GM19043 (cell line): Measurements from ENCODE around the gene EDDM3A.
A peak's percentile ranks its signal among the peaks of the same experiment; 100 is the strongest.

ENCODE experiments used
- ATAC-seq: cut with Tn5 transposase; IDR thresholded peaks from one replicate; pipeline ENCODE4 v1.9.1; 2021; ENCODE audit warnings: low read depth; ENCODE audit not compliant: unreplicated experiment

Gene EDDM3A

DNA sequence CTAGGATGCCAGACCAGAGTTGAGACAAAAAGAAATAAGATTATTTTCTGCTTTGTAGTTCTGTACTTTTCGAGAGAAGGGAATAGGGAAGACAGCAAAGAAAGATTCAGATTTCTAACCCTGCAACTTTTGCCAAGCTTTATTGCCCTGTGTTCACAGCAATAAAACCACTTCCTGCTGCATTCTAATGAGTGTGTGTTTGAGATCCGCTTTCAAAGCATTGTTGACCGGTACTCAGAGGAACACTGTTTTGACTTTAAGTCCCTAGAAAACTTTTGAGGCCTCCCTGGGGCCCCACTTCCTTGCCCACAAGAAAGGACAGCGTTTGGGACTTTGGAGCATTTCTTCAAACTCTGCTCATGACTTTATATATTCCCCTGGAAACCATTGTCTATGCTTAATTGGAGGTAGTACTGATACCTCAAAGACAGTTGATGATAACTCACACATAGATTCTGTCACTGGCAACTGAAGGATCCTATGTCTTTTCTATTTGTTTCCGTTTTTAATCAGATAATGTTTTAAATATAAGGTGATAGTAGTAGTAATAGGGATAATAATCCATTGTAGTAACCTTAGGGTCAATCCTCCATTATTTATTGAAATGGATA is 36.7 kb downstream of the EDDM3A start:
- ATAC-seq = peak; percentile 47

- no peak for ATAC-seq
These were observed 41.3 kb downstream of the EDDM3A start for GRCh38 chr14:20787025-20787424.

DNA sequence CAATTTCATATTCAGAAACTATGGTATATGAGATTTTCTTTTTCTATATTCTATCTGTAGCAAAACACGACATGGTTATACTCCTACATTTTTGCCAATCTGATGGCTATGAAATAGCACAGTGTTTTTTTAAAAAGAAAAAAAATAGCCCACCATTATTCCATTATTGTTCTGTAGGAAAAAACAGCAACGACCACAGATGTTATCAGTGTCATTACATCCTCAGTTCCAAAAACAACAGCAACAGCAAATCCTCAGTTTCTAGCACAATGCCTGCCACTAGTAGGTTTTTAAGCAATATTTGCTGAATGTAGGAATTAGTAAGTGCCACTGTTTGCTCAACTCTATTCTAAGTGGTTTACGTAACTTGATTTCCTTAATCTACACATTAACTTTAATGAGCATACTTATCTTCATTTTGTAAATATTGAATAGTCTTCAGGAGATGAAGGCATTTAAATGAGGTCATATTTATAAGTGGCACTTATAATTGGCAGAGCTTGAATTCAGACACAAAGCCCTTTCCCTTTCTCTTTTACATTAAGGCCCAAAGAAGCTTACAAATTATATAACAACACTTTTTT is 43.6 kb downstream of the EDDM3A start:
- no peak for ATAC-seq

- ATAC-seq = no peak
These were observed 44.9 kb downstream of the EDDM3A start for GRCh38 chr14:20790464-20791116.

DNA sequence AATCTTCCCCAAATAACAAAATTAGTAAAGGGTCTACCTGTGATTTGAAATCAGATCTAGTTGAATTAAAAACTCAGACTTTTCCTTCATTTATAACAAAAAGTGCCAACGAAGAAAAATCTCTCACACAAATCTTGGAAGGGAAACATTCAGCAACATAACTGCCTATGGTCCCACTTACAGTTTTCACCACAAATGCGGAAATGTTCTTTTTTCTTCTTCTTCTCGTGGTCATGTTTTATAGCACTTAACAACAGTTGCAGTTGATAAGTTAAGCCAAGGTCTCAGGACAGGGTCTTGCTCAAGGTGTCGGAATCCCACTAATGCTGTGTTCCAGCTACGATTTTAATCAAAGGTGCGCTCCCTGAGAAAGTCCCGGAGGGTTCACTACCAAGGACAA is 45.5 kb downstream of the EDDM3A start:
- no peak for ATAC-seq

- no peak for ATAC-seq
These were observed 45.9 kb downstream of the EDDM3A start for GRCh38 chr14:20791597-20791996.

DNA sequence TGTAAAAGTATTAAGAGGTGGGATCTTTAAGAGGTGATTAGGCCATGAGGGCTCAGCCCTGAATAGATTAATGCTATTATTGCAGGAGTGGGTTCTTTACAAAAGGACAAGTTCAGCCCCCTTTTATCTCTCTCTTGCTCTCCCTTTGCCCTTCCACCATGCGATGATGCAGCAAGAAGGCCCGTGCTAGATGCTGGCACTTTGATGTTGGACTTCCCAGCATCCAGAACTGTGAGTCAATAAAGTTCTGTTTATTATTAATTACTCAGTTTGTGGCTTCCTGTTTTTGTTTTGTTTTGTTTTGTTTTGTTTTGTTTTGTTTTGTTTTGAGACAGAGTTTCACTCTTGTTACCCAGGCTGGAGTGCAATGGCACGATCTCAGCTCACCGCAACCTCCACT is 46.9 kb downstream of the EDDM3A start:
- ATAC-seq = no peak

DNA sequence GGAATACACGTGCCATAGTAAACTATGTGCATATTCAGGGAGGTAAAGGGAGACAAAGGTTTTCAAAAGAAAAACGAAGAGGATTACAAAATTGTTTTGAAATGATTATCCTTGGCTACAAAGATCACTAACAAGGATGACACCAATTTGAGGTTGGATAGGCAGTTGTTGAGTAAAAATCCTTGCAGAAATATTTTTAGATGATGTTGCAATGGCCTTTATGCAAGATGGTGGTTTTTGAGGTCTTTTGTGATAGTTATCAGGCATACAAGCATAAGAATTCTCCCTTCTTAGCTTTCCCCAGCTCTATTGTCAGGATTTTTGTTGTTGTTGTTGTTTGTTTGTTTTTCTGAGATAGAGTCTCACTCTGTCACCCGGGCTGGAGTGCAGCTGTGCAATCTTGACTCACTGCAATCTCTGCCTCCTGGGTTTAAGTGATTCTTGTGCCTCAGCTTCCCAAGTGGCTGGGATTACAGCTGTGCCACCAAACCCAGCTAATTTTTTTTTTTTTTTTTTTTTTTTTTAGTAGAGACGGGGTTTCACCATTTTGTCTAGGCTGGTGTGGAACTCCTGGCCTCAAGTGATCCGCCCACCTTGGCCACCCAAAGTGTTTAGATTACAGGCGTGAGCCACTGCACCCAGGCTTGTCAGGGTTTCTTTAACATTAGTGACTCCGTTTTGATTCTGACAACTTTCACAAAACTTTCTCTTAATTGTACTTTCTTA is 49.1 kb downstream of the EDDM3A start:
- no peak for ATAC-seq

DNA sequence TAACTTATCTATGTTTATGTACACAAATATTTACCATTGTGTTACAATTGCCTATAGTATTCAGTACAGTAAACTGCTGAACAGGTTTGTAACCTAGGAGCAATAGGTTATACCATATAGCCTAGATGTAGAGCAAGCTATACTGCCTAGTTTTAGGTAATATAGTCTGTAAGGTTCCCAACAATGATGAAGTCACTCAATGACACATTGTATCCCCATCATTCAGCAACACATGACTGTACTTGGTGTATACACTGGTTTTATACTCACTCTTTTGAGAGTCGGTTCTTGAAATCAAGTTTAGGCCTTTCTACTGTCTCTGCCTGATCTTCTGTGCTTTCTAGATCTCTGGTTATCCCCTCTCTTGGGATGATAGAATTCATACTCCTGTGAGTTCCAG is 51.5 kb downstream of the EDDM3A start:
- ATAC-seq = no peak
